HepG2 (cell line): ENCODE results near the gene SYNJ2. TPM values are rescaled to one million over a fixed set of nuclear protein-coding genes. Genes with fewer than 3 reads are reported as not detected.

Source experiments
- ASH2L ChIP-seq: fragments of 300-600, 200-600 bp; sonication (generic); IDR thresholded peaks from 2 replicates; pipeline ENCODE4 v1.7.0; 2017; ENCODE audit warnings: low read depth, mild to moderate bottlenecking, moderate library complexity, mixed read lengths, low read length; ENCODE audit not compliant: insufficient read length
- FOXA1 ChIP-seq, 2 experiments: fragments of 450-650 bp in 1 of 2; sonication (generic) in 1 of 2; formaldehyde crosslinking in 1 of 2; IDR thresholded peaks; 2 replicates each; pipeline versions ENCODE4 v1.4.0 to v1.6.1; 2016 to 2020; ENCODE audit warnings: missing genetic modification reagents in 1 of 2
- GPN1 ChIP-seq: sonication (generic); formaldehyde crosslinking; IDR thresholded peaks from 2 replicates; pipeline ENCODE4 v1.5.1; 2020; ENCODE audit warnings: missing genetic modification reagents, borderline replicate concordance
- HNRNPL ChIP-seq: fragments of 200-400 bp; formaldehyde crosslinking; IDR thresholded peaks from 2 replicates; pipeline ENCODE4 v1.6.1; 2017; ENCODE audit warnings: mild to moderate bottlenecking, low read depth, low read length
- KDM4B ChIP-seq: sonication (generic); formaldehyde crosslinking; IDR thresholded peaks from 2 replicates; pipeline ENCODE4 v1.4.0; 2020; ENCODE audit warnings: missing genetic modification reagents
- SAFB2 ChIP-seq: sonication (generic); formaldehyde crosslinking; IDR thresholded peaks from 2 replicates; pipeline ENCODE4 v1.5.1; 2020; ENCODE audit warnings: missing genetic modification reagents, low read depth, mild to moderate bottlenecking, borderline replicate concordance
- SALL2 ChIP-seq: sonication (generic); formaldehyde crosslinking; IDR thresholded peaks from 2 replicates; pipeline ENCODE4 v1.8.1; 2023; ENCODE audit warnings: mild to moderate bottlenecking, missing genetic modification reagents, inconsistent platforms
- SATB2 ChIP-seq: sonication (generic); formaldehyde crosslinking; IDR thresholded peaks from 2 replicates; pipeline ENCODE4 v1.5.0; 2020; ENCODE audit warnings: missing genetic modification reagents
- SP4 ChIP-seq: sonication (generic); formaldehyde crosslinking; IDR thresholded peaks from 2 replicates; pipeline ENCODE4 v1.8.1; 2023; ENCODE audit warnings: mild to moderate bottlenecking, missing genetic modification reagents
- YEATS4 ChIP-seq: sonication (generic); formaldehyde crosslinking; IDR thresholded peaks from 2 replicates; pipeline ENCODE4 v1.4.0; 2020; ENCODE audit warnings: missing genetic modification reagents, borderline replicate concordance
- ZFP90 ChIP-seq: sonication (generic); formaldehyde crosslinking; IDR thresholded peaks from 2 replicates; pipeline ENCODE4 v1.8.0; 2022; ENCODE audit warnings: missing genetic modification reagents, mild to moderate bottlenecking, inconsistent platforms, borderline replicate concordance
- ZNF253 ChIP-seq: sonication (generic); formaldehyde crosslinking; IDR thresholded peaks from 2 replicates; pipeline ENCODE4 v1.8.0; 2022; ENCODE audit warnings: mild to moderate bottlenecking, missing genetic modification reagents, borderline replicate concordance
- ZNF337 ChIP-seq: sonication (generic); formaldehyde crosslinking; IDR thresholded peaks from 2 replicates; pipeline ENCODE4 v1.5.1; 2020; ENCODE audit warnings: missing genetic modification reagents, low read depth, mild to moderate bottlenecking, borderline replicate concordance
- polyA plus RNA-seq, 8 experiments: library from polyadenylated mRNA; depleted of rRNA in 3 of 8; stranded (reverse) in 7 of 8; unstranded in 1 of 8; fragments of >200 nt; fragmentation: Illumina TruSeq in 4 of 8; extraction: Trizol in 4 of 8; gene quantifications; 2 replicates each; pipeline versions ENCODE4 v1.2.1 to v1.2.3, GENCODE V29; 2011 to 2016; ENCODE audit warnings: low read depth in 4 of 8, missing spikeins in 1 of 8, mixed read lengths in 1 of 8; ENCODE audit not compliant: insufficient read depth in 1 of 8
- total RNA-seq, 5 experiments: library from RNA; depleted of rRNA; stranded (reverse); fragments of >200 nt; fragmentation: Illumina TruSeq; extraction: Trizol; gene quantifications; 2 replicates each; pipeline ENCODE4 v1.2.3, GENCODE V29; 2016; ENCODE audit warnings: low read depth in 1 of 5
- TF ChIP-seq, protein P1 (sequence below): sonication (generic); formaldehyde crosslinking; IDR thresholded peaks from 2 replicates; pipeline ENCODE4 v1.8.0; 2022; ENCODE audit warnings: missing genetic modification reagents, mild to moderate bottlenecking, moderate library complexity, borderline replicate concordance
- TF ChIP-seq, protein P2 (sequence below): sonication (generic); formaldehyde crosslinking; IDR thresholded peaks from 2 replicates; pipeline ENCODE4 v1.5.0; 2020; ENCODE audit warnings: mild to moderate bottlenecking, missing genetic modification reagents, moderate library complexity
- TF ChIP-seq, protein P3 (sequence below): conservative IDR thresholded peaks from 2 replicates; pipeline ENCODE4 v1.6.1; 2018; ENCODE audit warnings: missing genetic modification reagents
- TF ChIP-seq, protein P4 (sequence below): sonication (generic); formaldehyde crosslinking; IDR thresholded peaks from 2 replicates; pipeline ENCODE4 v1.4.0; 2020; ENCODE audit warnings: missing genetic modification reagents
- TF ChIP-seq, protein P5 (sequence below), 2 experiments: sonication (generic) in 1 of 2; formaldehyde crosslinking in 1 of 2; IDR thresholded peaks; 2 replicates each; pipeline versions ENCODE4 v1.4.0 to v1.6.1; 2018 to 2020; ENCODE audit warnings: missing genetic modification reagents in 2 of 2, borderline replicate concordance in 1 of 2, low read depth in 1 of 2, mild to moderate bottlenecking in 1 of 2, missing biosample characterization in 1 of 2

SYNJ2 gene
- total and polyA plus RNA-seq, 2 of the 13 experiments (the other 11 are each of a cell fraction or from before 2014, with no cell fraction given) = 39.1 to 57.6 TPM

DNA sequence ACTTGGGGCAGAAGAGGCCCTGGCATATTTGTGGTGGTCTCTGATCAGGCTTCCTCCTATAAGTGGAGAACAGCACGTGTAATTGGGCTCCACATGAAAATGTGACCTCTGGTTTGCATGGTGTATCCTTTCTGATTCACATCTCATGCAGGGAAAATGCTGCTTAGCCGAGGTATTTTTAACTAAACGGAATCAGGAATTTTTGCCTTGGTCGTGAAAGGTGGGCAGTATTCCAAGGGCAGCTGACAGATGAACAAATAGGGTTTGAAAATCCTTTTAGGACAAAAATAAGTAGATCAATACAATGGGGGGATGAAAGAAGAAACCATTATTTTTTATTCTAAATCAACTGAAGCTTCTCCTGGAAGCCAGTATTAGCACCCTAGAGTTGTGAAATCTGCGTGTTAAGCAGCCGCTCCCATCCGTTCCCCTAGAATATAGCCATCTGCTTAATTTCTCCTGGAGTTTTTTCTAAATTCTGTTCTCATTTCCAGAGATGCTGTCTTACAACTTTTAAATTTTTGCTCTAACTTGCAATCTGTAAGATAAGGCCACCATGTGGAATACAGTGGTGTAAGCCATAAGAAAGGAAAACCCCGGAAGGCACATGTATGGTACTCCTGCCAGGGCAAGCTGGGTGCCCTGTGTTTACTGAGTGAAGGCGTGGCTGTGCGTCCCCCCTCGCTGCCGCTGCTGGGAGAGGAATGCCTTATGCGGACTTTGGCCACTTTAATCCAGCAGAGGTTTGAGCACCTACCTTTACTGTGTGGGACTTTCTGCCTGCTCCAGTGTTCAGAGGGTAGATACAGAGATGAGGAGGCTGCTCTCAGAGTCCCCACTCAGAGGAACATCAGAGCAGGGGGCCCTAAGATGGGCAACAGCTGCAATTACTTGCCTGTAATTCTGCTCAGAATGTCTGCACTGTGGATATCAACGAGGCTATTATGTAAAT is 52.4 kb downstream of the SYNJ2 start (continued):
- no peak for TF ChIP-seq GPN1 (CRISPR knock-in tag)
- no peak for TF ChIP-seq SATB2 (CRISPR knock-in tag)
- TF ChIP-seq ZFP90 (CRISPR knock-in tag) = peak; percentile 80
- TF ChIP-seq, protein P1, sequence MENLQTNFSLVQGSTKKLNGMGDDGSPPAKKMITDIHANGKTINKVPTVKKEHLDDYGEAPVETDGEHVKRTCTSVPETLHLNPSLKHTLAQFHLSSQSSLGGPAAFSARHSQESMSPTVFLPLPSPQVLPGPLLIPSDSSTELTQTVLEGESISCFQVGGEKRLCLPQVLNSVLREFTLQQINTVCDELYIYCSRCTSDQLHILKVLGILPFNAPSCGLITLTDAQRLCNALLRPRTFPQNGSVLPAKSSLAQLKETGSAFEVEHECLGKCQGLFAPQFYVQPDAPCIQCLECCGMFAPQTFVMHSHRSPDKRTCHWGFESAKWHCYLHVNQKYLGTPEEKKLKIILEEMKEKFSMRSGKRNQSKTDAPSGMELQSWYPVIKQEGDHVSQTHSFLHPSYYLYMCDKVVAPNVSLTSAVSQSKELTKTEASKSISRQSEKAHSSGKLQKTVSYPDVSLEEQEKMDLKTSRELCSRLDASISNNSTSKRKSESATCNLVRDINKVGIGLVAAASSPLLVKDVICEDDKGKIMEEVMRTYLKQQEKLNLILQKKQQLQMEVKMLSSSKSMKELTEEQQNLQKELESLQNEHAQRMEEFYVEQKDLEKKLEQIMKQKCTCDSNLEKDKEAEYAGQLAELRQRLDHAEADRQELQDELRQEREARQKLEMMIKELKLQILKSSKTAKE (CRISPR knock-in tag) = peak; percentile 45; the same call in 1 of the 2 replicates
- TF ChIP-seq ZNF337 (CRISPR knock-in tag) = peak; percentile 45; the same call in 1 of the 2 replicates
- TF ChIP-seq ZNF253 (CRISPR knock-in tag) = no peak
- TF ChIP-seq KDM4B = 0 out of 2 replicates have a peak, but pooled peaks have one; percentile 80
- TF ChIP-seq HNRNPL = peak; percentile 82
- TF ChIP-seq FOXA1 (IDR thresholded peaks at IDR 0.05) = no peak
- peak; percentile 99 for TF ChIP-seq FOXA1 (CRISPR knock-in tag; IDR thresholded peaks at IDR 0.05)
- TF ChIP-seq, protein P2, sequence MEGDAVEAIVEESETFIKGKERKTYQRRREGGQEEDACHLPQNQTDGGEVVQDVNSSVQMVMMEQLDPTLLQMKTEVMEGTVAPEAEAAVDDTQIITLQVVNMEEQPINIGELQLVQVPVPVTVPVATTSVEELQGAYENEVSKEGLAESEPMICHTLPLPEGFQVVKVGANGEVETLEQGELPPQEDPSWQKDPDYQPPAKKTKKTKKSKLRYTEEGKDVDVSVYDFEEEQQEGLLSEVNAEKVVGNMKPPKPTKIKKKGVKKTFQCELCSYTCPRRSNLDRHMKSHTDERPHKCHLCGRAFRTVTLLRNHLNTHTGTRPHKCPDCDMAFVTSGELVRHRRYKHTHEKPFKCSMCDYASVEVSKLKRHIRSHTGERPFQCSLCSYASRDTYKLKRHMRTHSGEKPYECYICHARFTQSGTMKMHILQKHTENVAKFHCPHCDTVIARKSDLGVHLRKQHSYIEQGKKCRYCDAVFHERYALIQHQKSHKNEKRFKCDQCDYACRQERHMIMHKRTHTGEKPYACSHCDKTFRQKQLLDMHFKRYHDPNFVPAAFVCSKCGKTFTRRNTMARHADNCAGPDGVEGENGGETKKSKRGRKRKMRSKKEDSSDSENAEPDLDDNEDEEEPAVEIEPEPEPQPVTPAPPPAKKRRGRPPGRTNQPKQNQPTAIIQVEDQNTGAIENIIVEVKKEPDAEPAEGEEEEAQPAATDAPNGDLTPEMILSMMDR (CRISPR knock-in tag) = peak; percentile 30
- peak; percentile 64 for TF ChIP-seq SP4 (CRISPR knock-in tag)
- TF ChIP-seq, protein P3, sequence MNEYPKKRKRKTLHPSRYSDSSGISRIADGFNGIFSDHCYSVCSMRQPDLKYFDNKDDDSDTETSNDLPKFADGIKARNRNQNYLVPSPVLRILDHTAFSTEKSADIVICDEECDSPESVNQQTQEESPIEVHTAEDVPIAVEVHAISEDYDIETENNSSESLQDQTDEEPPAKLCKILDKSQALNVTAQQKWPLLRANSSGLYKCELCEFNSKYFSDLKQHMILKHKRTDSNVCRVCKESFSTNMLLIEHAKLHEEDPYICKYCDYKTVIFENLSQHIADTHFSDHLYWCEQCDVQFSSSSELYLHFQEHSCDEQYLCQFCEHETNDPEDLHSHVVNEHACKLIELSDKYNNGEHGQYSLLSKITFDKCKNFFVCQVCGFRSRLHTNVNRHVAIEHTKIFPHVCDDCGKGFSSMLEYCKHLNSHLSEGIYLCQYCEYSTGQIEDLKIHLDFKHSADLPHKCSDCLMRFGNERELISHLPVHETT (CRISPR knock-in tag) = 0 out of 2 replicates have a peak, but pooled peaks have one; percentile 57
- TF ChIP-seq, protein P4, sequence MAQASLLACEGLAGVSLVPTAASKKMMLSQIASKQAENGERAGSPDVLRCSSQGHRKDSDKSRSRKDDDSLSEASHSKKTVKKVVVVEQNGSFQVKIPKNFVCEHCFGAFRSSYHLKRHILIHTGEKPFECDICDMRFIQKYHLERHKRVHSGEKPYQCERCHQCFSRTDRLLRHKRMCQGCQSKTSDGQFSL = no peak; the same call in 1 of the 2 replicates
- peak; percentile 81 for TF ChIP-seq YEATS4 (CRISPR knock-in tag)
- TF ChIP-seq ASH2L = peak; percentile 56
- peak; percentile 75 for TF ChIP-seq SALL2 (CRISPR knock-in tag)
- 0 out of 2 replicates have a peak, but pooled peaks have one; percentile 43 for TF ChIP-seq SAFB2 (CRISPR knock-in tag)
- TF ChIP-seq, protein P5, sequence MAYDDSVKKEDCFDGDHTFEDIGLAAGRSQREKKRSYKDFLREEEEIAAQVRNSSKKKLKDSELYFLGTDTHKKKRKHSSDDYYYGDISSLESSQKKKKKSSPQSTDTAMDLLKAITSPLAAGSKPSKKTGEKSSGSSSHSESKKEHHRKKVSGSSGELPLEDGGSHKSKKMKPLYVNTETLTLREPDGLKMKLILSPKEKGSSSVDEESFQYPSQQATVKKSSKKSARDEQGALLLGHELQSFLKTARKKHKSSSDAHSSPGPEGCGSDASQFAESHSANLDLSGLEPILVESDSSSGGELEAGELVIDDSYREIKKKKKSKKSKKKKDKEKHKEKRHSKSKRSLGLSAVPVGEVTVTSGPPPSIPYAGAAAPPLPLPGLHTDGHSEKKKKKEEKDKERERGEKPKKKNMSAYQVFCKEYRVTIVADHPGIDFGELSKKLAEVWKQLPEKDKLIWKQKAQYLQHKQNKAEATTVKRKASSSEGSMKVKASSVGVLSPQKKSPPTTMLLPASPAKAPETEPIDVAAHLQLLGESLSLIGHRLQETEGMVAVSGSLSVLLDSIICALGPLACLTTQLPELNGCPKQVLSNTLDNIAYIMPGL (CRISPR knock-in tag; IDR thresholded peaks at IDR 0.05; ENCODE audit: borderline replicate concordance in 1 of 2, low read depth in 1 of 2) = peak; percentile 52 to 63; a peak in 3 of 4 replicates
